ENCODE data around the gene HHAT.

- TF ChIP-seq, protein P1, sequence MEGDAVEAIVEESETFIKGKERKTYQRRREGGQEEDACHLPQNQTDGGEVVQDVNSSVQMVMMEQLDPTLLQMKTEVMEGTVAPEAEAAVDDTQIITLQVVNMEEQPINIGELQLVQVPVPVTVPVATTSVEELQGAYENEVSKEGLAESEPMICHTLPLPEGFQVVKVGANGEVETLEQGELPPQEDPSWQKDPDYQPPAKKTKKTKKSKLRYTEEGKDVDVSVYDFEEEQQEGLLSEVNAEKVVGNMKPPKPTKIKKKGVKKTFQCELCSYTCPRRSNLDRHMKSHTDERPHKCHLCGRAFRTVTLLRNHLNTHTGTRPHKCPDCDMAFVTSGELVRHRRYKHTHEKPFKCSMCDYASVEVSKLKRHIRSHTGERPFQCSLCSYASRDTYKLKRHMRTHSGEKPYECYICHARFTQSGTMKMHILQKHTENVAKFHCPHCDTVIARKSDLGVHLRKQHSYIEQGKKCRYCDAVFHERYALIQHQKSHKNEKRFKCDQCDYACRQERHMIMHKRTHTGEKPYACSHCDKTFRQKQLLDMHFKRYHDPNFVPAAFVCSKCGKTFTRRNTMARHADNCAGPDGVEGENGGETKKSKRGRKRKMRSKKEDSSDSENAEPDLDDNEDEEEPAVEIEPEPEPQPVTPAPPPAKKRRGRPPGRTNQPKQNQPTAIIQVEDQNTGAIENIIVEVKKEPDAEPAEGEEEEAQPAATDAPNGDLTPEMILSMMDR (IDR thresholded peaks at IDR 0.05 in 4 of 5, conservative IDR thresholded peaks at IDR 0.05 in 1 of 5) = no peak
- no peak for TF ChIP-seq POLR2A (IDR thresholded peaks at IDR 0.05)
Observed at GRCh38 chr1:210586771-210587170, 258.1 kb downstream of the HHAT start.

Data from gastrocnemius medialis (tissue), 4 donors.